ENCODE measurements around the gene RPGRIP1. TPM values are rescaled to one million over a fixed set of nuclear protein-coding genes. Genes with fewer than 3 reads are reported as not detected.

RPGRIP1 gene
- not detected in 2 replicates for total RNA-seq

GRCh38 chr14:21279783-21280182 is at the start of gene RPGRIP1:
Gene RPGRIP1 (plus strand): TSS chr14:21280083. CDS start chr14:21287977, 7,894 bp downstream.
- intact Hi-C loops (cut with micrococcal nuclease) = no loop called here

- intact Hi-C loops (cut with micrococcal nuclease) = loop anchor here (1.0 to 2.0 kb wide), 4 partner anchors 14 to 153 kb away; partner anchors contain the start of gene SUPT16H
Measured at GRCh38 chr14:21231020-21231652, 48.7 kb upstream of the RPGRIP1 start.

GRCh38 chr14:21233457-21234076 is 46.3 kb upstream of the RPGRIP1 start:
- intact Hi-C loops (cut with micrococcal nuclease) = no loop called here

DNA sequence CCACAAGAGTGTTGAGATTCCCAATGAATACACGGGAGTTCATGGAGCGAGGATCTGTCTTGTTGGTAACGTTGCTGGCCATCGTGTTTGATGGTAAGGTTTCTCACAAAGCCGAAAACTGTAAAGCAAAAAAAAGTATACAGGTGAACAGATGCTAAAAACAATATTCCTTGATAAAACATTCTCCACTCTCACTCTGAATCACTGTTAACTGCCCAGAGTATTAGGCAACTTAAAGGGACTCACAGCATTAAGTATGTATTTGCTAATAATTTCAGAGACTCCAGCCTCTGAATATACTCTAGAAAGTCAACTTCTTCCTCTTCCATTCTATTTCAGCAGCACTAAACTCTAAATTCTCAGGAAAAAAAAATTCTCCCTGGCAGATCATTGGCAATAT is 45.8 kb upstream of the RPGRIP1 start:
- intact Hi-C loops (cut with micrococcal nuclease) = no loop called here

DNA sequence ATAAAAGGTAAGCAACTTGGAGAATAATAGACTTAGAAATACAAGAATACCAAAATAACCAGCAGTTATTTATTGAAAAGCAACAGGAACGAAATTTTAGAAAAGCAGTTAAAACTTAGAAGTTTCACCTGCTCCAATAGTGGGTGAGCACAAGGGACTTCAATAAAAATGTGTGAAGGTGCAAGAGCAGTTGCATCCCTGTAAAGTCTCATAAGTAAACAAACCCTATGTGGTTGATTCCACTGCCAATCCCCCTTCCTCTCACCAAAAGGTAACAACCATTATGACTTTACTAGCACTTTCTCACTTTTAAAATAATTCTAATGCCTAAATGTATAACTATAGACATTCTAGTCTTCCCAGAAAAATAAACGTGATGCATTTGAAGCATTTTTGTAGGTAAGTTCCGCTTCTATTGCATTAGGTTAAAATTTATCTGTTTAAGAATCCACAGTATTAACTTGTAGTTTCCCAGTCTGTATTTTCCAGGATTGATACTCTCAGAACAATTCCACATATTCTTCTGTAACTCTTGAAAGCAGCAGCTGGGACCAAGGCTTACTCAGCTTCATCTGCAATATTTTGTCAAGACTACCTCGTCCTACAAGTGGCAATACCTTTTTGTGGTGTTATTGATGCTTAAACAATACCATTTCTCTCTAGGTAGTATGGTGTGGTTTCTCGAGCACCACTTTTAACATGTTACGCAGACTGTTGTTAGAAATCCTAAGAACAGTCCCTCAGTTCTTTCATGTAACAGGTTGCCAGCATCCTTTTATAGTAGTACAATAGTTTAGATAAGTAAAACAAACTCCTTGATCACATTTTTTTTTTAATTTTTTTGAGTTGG is 42.7 kb upstream of the RPGRIP1 start:
- intact Hi-C loops (cut with micrococcal nuclease) = loop anchor here (1.0 kb wide), 1 partner anchor 8 kb away; no protein-coding TSS in a partner anchor

GRCh38 chr14:21238823-21239518 is 40.9 kb upstream of the RPGRIP1 start:
- intact Hi-C loops (cut with micrococcal nuclease) = no loop called here

- intact Hi-C loops (cut with micrococcal nuclease) = loop anchor here (2.0 to 5.0 kb wide), 3 partner anchors 16 to 317 kb away; partner anchors contain the start of gene SUPT16H
Measured at GRCh38 chr14:21240417-21240816, 39.5 kb upstream of the RPGRIP1 start.

- intact Hi-C loops (cut with micrococcal nuclease) = loop anchor here (2.0 to 5.0 kb wide), 3 partner anchors 15 to 316 kb away; partner anchors contain the start of gene SUPT16H
Measured at GRCh38 chr14:21241218-21241819, 38.6 kb upstream of the RPGRIP1 start.

DNA sequence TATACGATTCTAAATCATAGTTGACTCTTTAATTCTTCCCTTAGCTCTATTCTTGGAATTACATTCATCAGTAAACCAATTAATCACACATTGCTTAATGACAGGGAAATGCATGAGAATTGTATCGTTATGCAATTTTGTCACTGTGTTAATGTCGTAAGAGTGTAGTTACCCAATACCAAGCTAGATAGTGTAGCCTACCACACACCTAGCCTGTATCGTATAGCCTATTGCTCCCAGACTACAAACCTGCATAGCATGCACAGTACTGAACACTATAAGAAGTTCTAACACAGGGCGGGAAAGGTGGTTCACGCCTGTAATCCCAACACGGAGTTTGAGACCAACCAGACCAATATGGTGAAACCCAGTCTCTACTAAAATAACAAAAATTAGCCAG is 35.3 kb upstream of the RPGRIP1 start:
- intact Hi-C loops (cut with micrococcal nuclease) = loop anchor here (5.0 kb wide), 1 partner anchor 313 kb away; no protein-coding TSS in a partner anchor

- intact Hi-C loops (cut with micrococcal nuclease) = no loop called here
Measured at GRCh38 chr14:21245813-21246212, 34.1 kb upstream of the RPGRIP1 start.

DNA sequence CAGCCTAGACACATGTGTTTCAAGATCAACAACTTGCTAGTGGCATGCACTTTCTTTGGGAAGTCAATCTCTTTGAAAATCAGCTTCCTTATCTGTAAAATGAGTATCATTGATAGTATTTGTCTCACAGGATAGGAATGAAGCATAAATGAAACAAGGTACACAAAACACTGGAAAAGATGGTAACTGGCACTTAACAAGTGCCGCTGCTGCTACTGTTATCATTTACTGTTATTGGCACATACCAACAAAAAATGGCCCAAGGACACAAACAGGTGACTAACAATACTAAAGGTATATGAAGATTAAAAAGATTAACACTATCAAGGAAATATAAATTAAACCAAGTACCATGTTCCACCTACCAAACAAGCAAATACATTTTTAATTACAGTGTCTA is 31.5 kb upstream of the RPGRIP1 start:
- intact Hi-C loops (cut with micrococcal nuclease) = no loop called here

GRCh38 chr14:21248739-21249411 is 31.0 kb upstream of the RPGRIP1 start:
- intact Hi-C loops (cut with micrococcal nuclease) = no loop called here

DNA sequence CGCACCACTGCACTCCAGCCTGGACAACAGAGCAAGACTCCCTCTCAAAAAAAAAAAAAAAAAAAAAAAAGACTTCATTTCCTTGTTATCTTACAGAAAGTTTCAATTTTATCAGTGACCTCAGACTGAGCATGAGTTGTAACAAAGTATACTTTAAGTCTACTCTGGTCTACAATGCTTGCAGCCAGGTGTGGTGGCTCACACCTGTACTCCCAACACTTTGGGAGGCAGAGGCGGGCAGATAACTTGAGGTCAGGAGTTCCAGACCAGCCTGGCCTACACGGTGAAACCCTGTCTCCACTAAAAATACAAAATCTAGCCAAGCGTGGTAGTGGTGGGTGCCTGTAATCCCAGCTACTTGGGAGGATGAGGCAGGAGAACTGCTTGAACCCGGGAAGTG is 28.7 kb upstream of the RPGRIP1 start:
- intact Hi-C loops (cut with micrococcal nuclease) = no loop called here

DNA sequence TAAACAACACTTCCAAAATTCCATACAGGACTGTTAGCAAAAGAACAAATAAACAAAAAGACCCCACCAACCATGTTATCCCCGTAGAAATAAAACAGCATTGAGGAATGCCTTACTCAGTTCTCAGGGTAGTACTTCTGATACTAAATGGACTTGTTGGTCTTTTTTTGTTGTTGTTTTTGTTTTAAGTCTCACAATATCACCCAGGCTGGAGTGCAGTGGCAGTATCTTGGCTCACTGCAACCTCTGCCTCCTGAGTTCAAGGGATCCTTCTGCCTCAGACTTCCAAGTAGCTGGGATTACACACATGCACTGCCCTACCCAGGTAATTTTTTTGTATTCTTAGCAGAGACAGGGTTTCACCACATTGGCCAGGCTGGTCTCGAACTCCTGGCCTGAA is 27.7 kb upstream of the RPGRIP1 start:
- intact Hi-C loops (cut with micrococcal nuclease) = no loop called here

- intact Hi-C loops (cut with micrococcal nuclease) = loop anchor here (1.0 to 2.0 kb wide), 2 partner anchors 9 to 15 kb away; no protein-coding TSS in a partner anchor
Measured at GRCh38 chr14:21255385-21256101, 24.3 kb upstream of the RPGRIP1 start.

- intact Hi-C loops (cut with micrococcal nuclease) = loop anchor here (2.0 kb wide), 1 partner anchor 15 kb away; no protein-coding TSS in a partner anchor
Measured at GRCh38 chr14:21256102-21256447, 23.8 kb upstream of the RPGRIP1 start.

DNA sequence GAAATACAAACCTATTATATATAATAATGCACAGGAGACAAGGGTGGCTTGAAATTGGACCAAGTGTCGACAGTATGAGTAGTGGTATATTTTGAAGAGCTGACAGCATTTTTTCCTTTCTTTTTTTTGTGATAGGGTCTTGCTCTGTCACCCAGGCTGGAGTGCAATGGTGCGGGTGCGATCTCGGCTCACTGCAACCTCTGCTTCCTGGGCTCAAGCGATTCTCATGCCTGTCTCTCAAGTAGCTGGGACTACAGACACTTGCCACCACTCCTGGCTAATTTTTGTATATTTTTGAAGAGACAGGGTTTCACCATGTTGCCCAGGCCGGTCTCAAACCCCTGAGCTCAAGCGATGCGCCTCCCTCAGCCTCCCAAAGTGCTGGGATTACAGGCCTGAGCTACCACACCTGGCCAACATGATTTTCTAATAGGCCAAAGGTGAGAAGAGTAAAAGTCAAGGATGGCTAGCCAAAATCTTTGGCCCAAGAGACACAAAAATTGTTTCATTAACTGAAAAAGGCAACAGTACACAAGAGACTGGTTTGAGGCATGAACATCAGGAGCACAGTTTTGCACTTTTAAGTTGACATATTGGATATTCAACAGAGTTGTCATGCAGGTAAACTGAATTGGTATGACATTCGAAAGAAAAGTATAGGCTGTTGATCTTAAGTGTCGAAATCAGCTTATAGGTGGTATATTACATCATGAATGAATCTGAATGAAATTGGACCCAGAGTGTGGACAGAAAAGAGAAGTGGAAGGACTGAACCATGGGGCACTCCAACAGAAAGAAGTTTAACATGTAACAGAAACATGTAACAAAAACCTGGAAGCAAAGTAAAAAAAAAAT is 23.1 kb upstream of the RPGRIP1 start:
- intact Hi-C loops (cut with micrococcal nuclease) = loop anchor here (2.0 kb wide), 1 partner anchor 16 kb away; no protein-coding TSS in a partner anchor

DNA sequence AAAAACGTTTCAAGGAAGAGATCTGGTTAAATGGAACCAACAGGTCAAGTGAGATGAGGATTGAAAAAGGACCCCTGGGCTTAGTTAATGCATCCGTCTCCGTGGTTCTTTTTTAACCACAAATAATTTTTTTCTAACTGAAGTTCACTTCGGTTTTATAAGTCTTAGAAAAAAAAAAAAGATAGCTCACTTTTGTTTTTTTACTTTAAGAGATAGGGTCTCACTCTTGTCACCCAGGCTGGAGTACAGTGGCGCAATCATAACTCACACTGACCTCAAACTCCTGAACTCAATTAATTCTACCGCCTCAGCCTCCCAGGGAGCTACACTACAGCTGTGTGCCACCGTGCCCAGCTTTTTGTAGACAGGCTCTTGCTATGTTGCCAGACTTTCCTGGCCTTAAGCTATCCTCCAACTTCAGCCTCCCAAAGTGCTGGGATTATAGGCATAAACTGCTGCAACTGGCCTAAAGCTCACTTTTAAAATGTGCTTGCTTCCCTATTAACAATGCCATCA is 22.4 kb upstream of the RPGRIP1 start:
- intact Hi-C loops (cut with micrococcal nuclease) = loop anchor here (2.0 kb wide), 1 partner anchor 17 kb away; no protein-coding TSS in a partner anchor

Measured in T-helper 1 cell treated with Interleukin-12 subunit alpha and Interleukin-12 subunit beta and Interleukin-4 antibody, amounts not matched to agents 30 ng/mL and 1 ng/mL, for 36 hours (primary cell).